ENCODE data around the gene EIF4H.

Gene EIF4H

GRCh38 chr7:74187915-74188675, 13.9 kb downstream of the EIF4H start:
- POLR2A ChIA-PET, result no interaction called here
- no peaks in the 10 kb centered on the region for H3K27me3 ChIP-seq (replicated peaks in 2 of 5; ENCODE audit: control insufficient read depth in 4 of 5, insufficient read depth in 5 of 5, low read length in 4 of 5)
- DNase-seq, result no peak
- peaks cover 30 to 72% (median 48%) of the 10 kb centered on the region in 4 experiments for H3K36me3 ChIP-seq (ENCODE audit: control insufficient read depth in 4 of 4, insufficient read depth in 4 of 4, low read length in 3 of 4)
- H3K9me3 ChIP-seq (ENCODE audit: control extremely low read depth in 1 of 5, control insufficient read depth in 4 of 5, insufficient read depth in 2 of 5, low read depth in 1 of 5, low read length in 4 of 5), result no peaks in the 10 kb centered on the region
- CTCF ChIA-PET, result interaction anchor here (2.8 kb wide), 1 partner anchor 10 kb away, joined by 13 read pairs; no protein-coding TSS in a partner anchor
- no peak overlapping the region for H3K27ac ChIP-seq (ENCODE audit: insufficient read depth in 1 of 2, low read depth in 1 of 2, low read length in 2 of 2, poor library complexity in 1 of 2, severe bottlenecking in 2 of 2)
- peaks cover 20 to 32% (median 27%) of the 10 kb centered on the region in 4 experiments for H3K4me1 ChIP-seq (ENCODE audit: control extremely low read depth in 1 of 4, control insufficient read depth in 4 of 4, insufficient read depth in 4 of 4, low read length in 3 of 4)
- no peak overlapping the region for H3K4me3 ChIP-seq (ENCODE audit: control insufficient read depth in 1 of 7, extremely low read depth in 1 of 7, insufficient read depth in 4 of 7, low read depth in 2 of 7, low read length in 6 of 7)
- WGBS (ENCODE audit: insufficient coverage), result 92% methylated on average over 9 of the region's 11 CpGs

GRCh38 chr7:74190259-74190658, 16.1 kb downstream of the EIF4H start:
- POLR2A ChIA-PET, result no interaction called here
- no peak overlapping the region for H3K27ac ChIP-seq (ENCODE audit: insufficient read depth in 1 of 2, low read depth in 1 of 2, low read length in 2 of 2, poor library complexity in 1 of 2, severe bottlenecking in 2 of 2)
- no peak for DNase-seq
- H3K9me3 ChIP-seq (ENCODE audit: control extremely low read depth in 1 of 5, control insufficient read depth in 4 of 5, insufficient read depth in 2 of 5, low read depth in 1 of 5, low read length in 4 of 5), result no peaks in the 10 kb centered on the region
- H3K36me3 ChIP-seq (ENCODE audit: control insufficient read depth in 4 of 4, insufficient read depth in 4 of 4, low read length in 3 of 4), result peaks cover 34 to 76% (median 63%) of the 10 kb centered on the region in 4 experiments
- WGBS (ENCODE audit: insufficient coverage), result 100% methylated on average over 3 of the region's 7 CpGs
- CTCF ChIA-PET, result interaction anchor here (0.5 to 3.3 kb wide), 6 partner anchors 9 to 125 kb away, joined by 3 to 25 read pairs (median 4); no protein-coding TSS in a partner anchor
- no peak overlapping the region for H3K4me3 ChIP-seq (ENCODE audit: control insufficient read depth in 1 of 7, extremely low read depth in 1 of 7, insufficient read depth in 4 of 7, low read depth in 2 of 7, low read length in 6 of 7)
- no peaks in the 10 kb centered on the region for H3K27me3 ChIP-seq (replicated peaks in 2 of 5; ENCODE audit: control insufficient read depth in 4 of 5, insufficient read depth in 5 of 5, low read length in 4 of 5)
- H3K4me1 ChIP-seq (ENCODE audit: control extremely low read depth in 1 of 4, control insufficient read depth in 4 of 4, insufficient read depth in 4 of 4, low read length in 3 of 4), result peaks cover 9 to 27% (median 18%) of the 10 kb centered on the region in 4 experiments

- 96% methylated on average over 6 of the region's 9 CpGs for WGBS (ENCODE audit: insufficient coverage)
- CTCF ChIA-PET, result interaction anchor here (1.2 to 3.3 kb wide), 3 partner anchors 10 to 123 kb away, joined by 3 to 25 read pairs (median 3); no protein-coding TSS in a partner anchor
Observed at GRCh38 chr7:74191231-74191630, 17.1 kb downstream of the EIF4H start.

DNA sequence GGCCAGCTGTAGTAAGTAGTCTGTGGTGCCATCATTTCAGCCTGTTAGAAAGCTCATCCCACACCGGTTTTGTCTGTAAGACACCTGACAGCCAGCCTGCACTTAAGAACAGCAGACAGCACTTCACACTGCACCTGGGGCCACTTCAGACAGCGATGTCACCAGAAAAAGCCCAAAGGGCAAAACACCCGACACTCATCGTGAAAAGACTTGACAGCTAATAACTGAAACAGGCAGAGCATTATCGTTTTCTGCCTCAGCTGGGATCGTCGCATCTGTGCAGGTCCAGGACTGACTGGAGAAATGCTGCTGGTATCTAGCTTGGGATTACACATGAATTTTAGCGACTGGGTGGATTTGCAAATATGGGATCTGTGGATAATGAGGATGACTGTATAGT, 18.9 kb downstream of the EIF4H start:
- Histone ChIP-seq H3K9me3 (ENCODE audit: control extremely low read depth in 1 of 5, control insufficient read depth in 4 of 5, insufficient read depth in 2 of 5, low read depth in 1 of 5, low read length in 4 of 5) (no peaks in the 10 kb centered on the region), H3K36me3 (ENCODE audit: control insufficient read depth in 4 of 4, insufficient read depth in 4 of 4, low read length in 3 of 4) (peaks cover 31 to 77% (median 66%) of the 10 kb centered on the region in 4 experiments), H3K27ac (ENCODE audit: insufficient read depth in 1 of 2, low read depth in 1 of 2, low read length in 2 of 2, poor library complexity in 1 of 2, severe bottlenecking in 2 of 2) (no peak overlapping the region), H3K27me3 (replicated peaks in 2 of 5; ENCODE audit: control insufficient read depth in 4 of 5, insufficient read depth in 5 of 5, low read length in 4 of 5) (no peaks in the 10 kb centered on the region), H3K4me3 (ENCODE audit: control insufficient read depth in 1 of 7, extremely low read depth in 1 of 7, insufficient read depth in 4 of 7, low read depth in 2 of 7, low read length in 6 of 7) (no peak overlapping the region), H3K4me1 (ENCODE audit: control extremely low read depth in 1 of 4, control insufficient read depth in 4 of 4, insufficient read depth in 4 of 4, low read length in 3 of 4) (peaks cover 0 to 25% (median 17%) of the 10 kb centered on the region in 4 experiments)
- CTCF ChIA-PET, result interaction anchor here (1.1 to 2.7 kb wide), 6 partner anchors 10 to 208 kb away, joined by 4 to 23 read pairs (median 6); no protein-coding TSS in a partner anchor
- DNase-seq, result no peak
- POLR2A ChIA-PET, result interaction anchor here (0.6 kb wide), 2 partner anchors 9 to 167 kb away, joined by 3 read pairs; no protein-coding TSS in a partner anchor
- WGBS (ENCODE audit: insufficient coverage), result 95% methylated on average over 8 of the region's 8 CpGs

More at GRCh38 chr7:74191231-74191630, 17.1 kb downstream of the EIF4H start:
- peaks cover 2 to 24% (median 16%) of the 10 kb centered on the region in 4 experiments for H3K4me1 ChIP-seq (ENCODE audit: control extremely low read depth in 1 of 4, control insufficient read depth in 4 of 4, insufficient read depth in 4 of 4, low read length in 3 of 4)
- H3K27me3 ChIP-seq (replicated peaks in 2 of 5; ENCODE audit: control insufficient read depth in 4 of 5, insufficient read depth in 5 of 5, low read length in 4 of 5), result no peaks in the 10 kb centered on the region
- DNase-seq, result no peak
- POLR2A ChIA-PET, result no interaction called here
- H3K4me3 ChIP-seq (ENCODE audit: control insufficient read depth in 1 of 7, extremely low read depth in 1 of 7, insufficient read depth in 4 of 7, low read depth in 2 of 7, low read length in 6 of 7), result no peak overlapping the region
- H3K9me3 ChIP-seq (ENCODE audit: control extremely low read depth in 1 of 5, control insufficient read depth in 4 of 5, insufficient read depth in 2 of 5, low read depth in 1 of 5, low read length in 4 of 5), result no peaks in the 10 kb centered on the region
- H3K36me3 ChIP-seq (ENCODE audit: control insufficient read depth in 4 of 4, insufficient read depth in 4 of 4, low read length in 3 of 4), result peaks cover 34 to 76% (median 65%) of the 10 kb centered on the region in 4 experiments
- no peak overlapping the region for H3K27ac ChIP-seq (ENCODE audit: insufficient read depth in 1 of 2, low read depth in 1 of 2, low read length in 2 of 2, poor library complexity in 1 of 2, severe bottlenecking in 2 of 2)

- CTCF ChIA-PET, result interaction anchor here (0.6 to 2.7 kb wide), 8 partner anchors 9 to 339 kb away, joined by 3 to 23 read pairs (median 5); no protein-coding TSS in a partner anchor
- Histone ChIP-seq H3K27me3 (replicated peaks in 2 of 5; ENCODE audit: control insufficient read depth in 4 of 5, insufficient read depth in 5 of 5, low read length in 4 of 5) (no peaks in the 10 kb centered on the region), H3K36me3 (ENCODE audit: control insufficient read depth in 4 of 4, insufficient read depth in 4 of 4, low read length in 3 of 4) (peaks cover 23 to 69% (median 60%) of the 10 kb centered on the region in 4 experiments), H3K4me3 (ENCODE audit: control insufficient read depth in 1 of 7, extremely low read depth in 1 of 7, insufficient read depth in 4 of 7, low read depth in 2 of 7, low read length in 6 of 7) (no peak overlapping the region), H3K4me1 (ENCODE audit: control extremely low read depth in 1 of 4, control insufficient read depth in 4 of 4, insufficient read depth in 4 of 4, low read length in 3 of 4) (peaks cover 0 to 25% (median 17%) of the 10 kb centered on the region in 4 experiments), H3K27ac (ENCODE audit: insufficient read depth in 1 of 2, low read depth in 1 of 2, low read length in 2 of 2, poor library complexity in 1 of 2, severe bottlenecking in 2 of 2) (no peak overlapping the region), H3K9me3 (ENCODE audit: control extremely low read depth in 1 of 5, control insufficient read depth in 4 of 5, insufficient read depth in 2 of 5, low read depth in 1 of 5, low read length in 4 of 5) (no peaks in the 10 kb centered on the region)
- WGBS (ENCODE audit: insufficient coverage), result 99% methylated on average over 7 of the region's 7 CpGs
- no peak for DNase-seq
- POLR2A ChIA-PET, result interaction anchor here (0.8 kb wide), 1 partner anchor 18 kb away, joined by 3 read pairs; no protein-coding TSS in a partner anchor
Observed at GRCh38 chr7:74193913-74194312, 19.8 kb downstream of the EIF4H start.

- ChIA-PET POLR2A (interaction anchor here (0.8 kb wide), 1 partner anchor 19 kb away, joined by 3 read pairs; no protein-coding TSS in a partner anchor), CTCF (interaction anchor here (0.8 to 2.7 kb wide), 6 partner anchors 9 to 124 kb away, joined by 3 to 23 read pairs (median 6); no protein-coding TSS in a partner anchor)
- no peak overlapping the region for H3K4me3 ChIP-seq (ENCODE audit: control insufficient read depth in 1 of 7, extremely low read depth in 1 of 7, insufficient read depth in 4 of 7, low read depth in 2 of 7, low read length in 6 of 7)
- no peaks in the 10 kb centered on the region for H3K9me3 ChIP-seq (ENCODE audit: control extremely low read depth in 1 of 5, control insufficient read depth in 4 of 5, insufficient read depth in 2 of 5, low read depth in 1 of 5, low read length in 4 of 5)
- WGBS (ENCODE audit: insufficient coverage), result 95% methylated on average over 9 of the region's 14 CpGs
- no peak overlapping the region for H3K27ac ChIP-seq (ENCODE audit: insufficient read depth in 1 of 2, low read depth in 1 of 2, low read length in 2 of 2, poor library complexity in 1 of 2, severe bottlenecking in 2 of 2)
- H3K4me1 ChIP-seq (ENCODE audit: control extremely low read depth in 1 of 4, control insufficient read depth in 4 of 4, insufficient read depth in 4 of 4, low read length in 3 of 4), result peaks cover 0 to 25% (median 17%) of the 10 kb centered on the region in 4 experiments
- DNase-seq, result no peak
- peaks cover 21 to 64% (median 53%) of the 10 kb centered on the region in 4 experiments for H3K36me3 ChIP-seq (ENCODE audit: control insufficient read depth in 4 of 4, insufficient read depth in 4 of 4, low read length in 3 of 4)
- H3K27me3 ChIP-seq (replicated peaks in 2 of 5; ENCODE audit: control insufficient read depth in 4 of 5, insufficient read depth in 5 of 5, low read length in 4 of 5), result no peaks in the 10 kb centered on the region
Observed at GRCh38 chr7:74194686-74195085, 20.5 kb downstream of the EIF4H start.
